Uterus (tissue), 2 donors: ENCODE results near the gene CD9.

Source experiments
- CTCF ChIP-seq, 4 experiments: fragments of 200-600 bp in 2 of 4; fragments of 450-650 bp in 2 of 4; sonication (generic) in 2 of 4; IDR thresholded peaks; one replicate each; pipeline ENCODE4 v1.5.1; 2016 to 2019; ENCODE audit warnings: antibody characterized with exemption in 4 of 4, mild to moderate bottlenecking in 2 of 4, moderate library complexity in 1 of 4
- POLR2A ChIP-seq, 2 donors: fragments of 450-650 bp; IDR thresholded peaks; one replicate each; pipeline ENCODE4 v1.6.1; 2016; ENCODE audit warnings: antibody characterized with exemption in 2 of 2, mild to moderate bottlenecking in 1 of 2, moderate library complexity in 1 of 2

GRCh38 chr12:6204533-6205143 is 4.4 kb downstream of the CD9 start:
- TF ChIP-seq CTCF (IDR thresholded peaks at IDR 0.05) (peak in 1 of 4 experiments; percentile 6), POLR2A (IDR thresholded peaks at IDR 0.05) (no peak)
